CD4-positive, alpha-beta T cell treated with Interleukin-10 for 1 hour (primary cell): Measurements from ENCODE around the gene POU2F3.

Experiments used
- DNase-seq: peaks from one replicate; pipeline ENCODE4 v3.0.0-alpha.2; 2020

POU2F3 gene

DNA sequence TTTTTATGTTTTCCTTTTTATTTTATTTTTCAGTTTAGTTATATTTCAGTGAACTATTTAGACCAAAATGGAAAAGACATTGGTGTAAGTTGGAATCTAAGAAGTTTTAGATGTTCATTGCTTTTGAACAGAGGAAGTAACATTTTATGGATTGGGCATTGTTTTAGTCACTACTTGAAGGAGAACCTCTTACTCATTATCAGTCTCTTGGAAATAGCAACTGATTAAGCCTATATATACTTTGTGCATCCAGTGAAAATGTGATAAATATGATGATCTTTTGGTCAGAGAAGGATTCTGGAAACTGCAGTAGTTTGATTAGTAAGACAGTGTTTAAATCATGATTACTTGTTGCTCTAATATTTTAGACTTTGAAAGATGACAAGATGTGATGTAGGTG is 110.7 kb downstream of the POU2F3 start:
- no peak for DNase-seq

DNA sequence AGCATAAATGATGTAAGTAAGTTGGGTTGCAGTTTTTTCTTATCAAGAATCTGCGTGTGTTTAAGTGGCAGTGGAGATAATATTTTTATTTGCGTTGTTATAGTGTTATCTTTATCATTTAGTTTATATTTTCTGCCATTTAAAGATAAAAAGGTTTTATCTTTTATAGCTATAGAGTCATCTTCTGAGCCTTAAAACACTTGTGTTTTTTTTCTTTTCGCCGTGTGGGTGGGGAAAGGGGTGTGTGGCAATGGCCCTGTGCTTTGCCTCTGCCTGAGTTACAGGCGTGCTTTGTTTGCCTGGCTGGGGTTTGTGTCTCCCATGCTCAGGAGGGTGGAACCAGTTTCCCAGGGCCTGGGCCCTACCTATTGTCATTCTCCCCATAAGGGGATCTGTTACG is 112.5 kb downstream of the POU2F3 start:
- no peak for DNase-seq

DNA sequence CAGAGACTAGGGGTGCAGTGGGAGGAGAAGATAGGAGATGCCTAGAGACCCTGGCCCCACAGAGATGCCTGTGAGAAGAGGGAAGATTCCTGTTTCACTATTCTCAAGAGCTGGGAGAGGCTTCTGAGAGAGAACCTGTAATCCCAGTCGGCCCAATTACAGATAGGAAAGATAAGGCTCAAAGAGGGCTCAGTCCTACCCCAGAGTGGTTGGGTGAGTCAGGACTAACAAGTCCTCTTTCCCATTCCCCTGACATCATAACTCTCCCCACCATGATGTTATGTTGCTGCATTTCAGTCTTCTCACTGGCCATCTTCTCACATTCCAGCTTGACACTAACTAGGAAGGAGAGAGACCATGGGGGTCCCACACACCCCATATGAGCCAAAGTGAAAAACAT is 114.1 kb downstream of the POU2F3 start:
- no peak for DNase-seq

DNA sequence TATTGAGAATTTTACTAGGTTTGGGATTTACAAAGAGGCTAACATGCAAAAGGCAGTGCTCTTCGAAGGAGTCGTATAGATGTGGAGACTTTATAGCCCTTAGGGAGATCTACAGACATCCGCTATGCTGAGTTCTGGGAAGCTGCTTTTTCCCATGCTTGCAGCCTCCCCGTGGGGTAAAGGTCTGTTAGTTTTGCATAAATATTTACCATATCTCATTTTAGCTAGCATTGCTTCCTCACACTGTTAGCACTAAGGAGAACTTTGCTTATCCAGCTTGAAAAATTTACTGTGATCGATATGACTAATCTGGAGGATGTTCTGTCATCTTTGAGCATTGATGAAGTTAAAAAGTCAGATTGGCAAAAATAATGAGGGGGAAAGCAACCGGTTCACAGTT is 114.8 kb downstream of the POU2F3 start:
- DNase-seq = no peak

DNA sequence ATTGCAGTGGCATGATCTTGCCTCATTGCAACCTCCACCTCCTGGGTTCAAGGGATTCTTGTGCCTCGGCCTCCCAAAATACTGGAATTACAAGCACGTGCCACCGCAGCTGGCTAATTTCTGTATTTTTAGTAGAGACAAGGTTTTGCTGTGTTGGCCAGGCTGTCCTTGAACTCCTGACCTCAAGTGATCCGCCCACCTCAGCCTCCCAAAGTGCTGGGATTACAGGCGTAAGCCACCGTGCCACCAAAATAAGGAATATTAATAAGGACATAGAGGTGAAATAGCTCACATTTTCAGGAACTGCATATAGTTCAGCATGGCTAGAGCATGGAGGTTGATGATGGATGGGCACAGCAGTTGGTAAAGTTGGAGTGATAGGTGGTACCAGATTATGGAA is 117.7 kb downstream of the POU2F3 start:
- DNase-seq = no peak

DNA sequence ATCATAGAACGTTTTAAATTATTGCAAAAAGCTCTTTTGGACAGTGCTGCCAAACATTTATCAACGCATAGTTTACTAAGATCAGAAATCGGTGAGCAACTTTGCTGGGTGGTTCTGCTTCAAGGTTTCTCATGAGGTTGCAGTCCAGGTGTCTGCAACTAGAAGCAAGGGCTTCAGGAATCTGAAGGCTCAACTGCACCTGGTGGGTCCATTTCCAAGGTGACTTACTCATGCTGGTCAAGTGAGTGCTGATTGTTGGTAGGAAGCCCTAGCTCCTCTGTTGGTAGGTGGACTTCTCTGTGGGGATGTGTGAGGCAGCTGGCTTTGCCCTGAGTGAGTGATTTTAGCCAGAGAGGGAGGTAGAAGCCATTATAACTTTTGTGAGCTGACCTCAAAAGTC is 118.8 kb downstream of the POU2F3 start:
- no peak for DNase-seq

DNA sequence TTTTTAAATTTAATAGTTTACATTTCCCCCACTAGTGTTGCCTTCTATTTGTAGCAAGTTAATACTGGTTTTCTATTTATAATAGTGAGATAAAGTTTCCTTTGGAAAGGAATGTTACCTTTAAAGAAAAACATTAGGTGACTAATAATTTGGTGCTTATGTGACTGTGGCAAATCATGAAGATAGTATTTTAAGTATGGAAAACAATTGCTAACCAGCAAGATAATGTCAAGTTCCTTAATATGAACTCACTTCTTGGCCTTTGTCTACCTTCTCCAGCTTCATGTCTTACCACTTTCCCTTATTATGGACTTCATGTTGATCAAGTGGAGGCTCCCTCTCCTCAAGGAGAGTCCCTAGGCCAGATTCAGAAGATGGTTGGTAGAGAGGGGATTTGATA is 123.5 kb downstream of the POU2F3 start:
- no peak for DNase-seq

DNA sequence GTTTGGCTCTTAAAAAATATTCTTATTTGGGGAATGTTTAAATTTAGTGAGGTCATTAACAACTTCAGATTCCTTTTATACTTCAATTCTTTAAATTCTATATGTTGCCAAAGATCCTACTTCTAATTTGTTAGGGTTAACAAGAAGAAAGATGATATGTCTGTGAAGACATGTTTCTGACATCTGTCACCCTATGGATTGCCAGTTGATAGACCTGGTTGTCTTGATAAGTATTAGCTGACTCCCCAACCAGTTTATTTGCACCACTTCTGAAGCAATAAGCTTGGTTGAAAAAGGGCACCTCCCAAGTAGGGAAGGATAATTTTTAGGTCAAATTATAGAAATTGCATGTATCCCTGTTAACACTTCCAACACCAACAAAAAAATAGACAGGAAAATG is 125.6 kb downstream of the POU2F3 start:
- no peak for DNase-seq
